K562 (cell line): ENCODE data around the gene TP73. TPM values are rescaled to one million over a fixed set of nuclear protein-coding genes. Genes with fewer than 3 reads are reported as not detected.

Experiments
- CSDE1 ChIP-seq, 2 experiments: fragments of 450-650 bp; IDR thresholded peaks; 2 replicates each; pipeline ENCODE4 v1.6.1; 2016; ENCODE audit warnings: mild to moderate bottlenecking in 1 of 2
- DMBX1 ChIP-seq: fragments of 250-450 bp; sonication (Bioruptor Pico); IDR thresholded peaks from 2 replicates; pipeline ENCODE4 v1.8.0; 2022; ENCODE audit warnings: inconsistent platforms, mild to moderate bottlenecking, moderate library complexity, borderline replicate concordance
- JUNB ChIP-seq: fragments of 450-650 bp; formaldehyde crosslinking; conservative IDR thresholded peaks from 2 replicates; pipeline ENCODE4 v1.4.0; 2020; ENCODE audit warnings: mild to moderate bottlenecking
- MYBL2 ChIP-seq, 2 experiments: fragments of 450-650 bp in 1 of 2; sonication (generic) in 1 of 2; formaldehyde crosslinking in 1 of 2; IDR thresholded peaks; 2 replicates each; pipeline versions ENCODE4 v1.6.1 to v1.8.1; 2017 to 2022; ENCODE audit warnings: borderline replicate concordance in 1 of 2, inconsistent platforms in 1 of 2, low read depth in 1 of 2, mild to moderate bottlenecking in 1 of 2, missing genetic modification reagents in 1 of 2, moderate library complexity in 1 of 2
- TAF9B ChIP-seq: fragments of 450-650 bp; IDR thresholded peaks from 2 replicates; pipeline ENCODE4 v1.6.1; 2018; ENCODE audit warnings: mild to moderate bottlenecking; ENCODE audit not compliant: partially characterized antibody
- ZNF780A ChIP-seq: fragments of 250-450 bp; sonication (Bioruptor Pico); IDR thresholded peaks from 2 replicates; pipeline ENCODE4 v1.5.0; 2021; ENCODE audit warnings: mild to moderate bottlenecking
- polyA plus RNA-seq, 8 experiments: library from polyadenylated mRNA; depleted of rRNA in 4 of 8; stranded (reverse) in 5 of 8; unstranded in 3 of 8; fragments of >200 nt; fragmentation: Nextera tagmentation in 2 of 8; fragmentation: Illumina TruSeq in 1 of 8; extraction: Ambion mirVana in 2 of 8; extraction: Trizol in 1 of 8; gene quantifications; 2 replicates each; pipeline versions ENCODE4 v1.2.1 to v1.2.3, GENCODE V29; 2011 to 2014; ENCODE audit warnings: inconsistent platforms in 1 of 8, missing spikeins in 1 of 8
- total RNA-seq, 7 experiments: library from RNA; depleted of rRNA in 6 of 7; stranded (reverse); fragments of >200 nt in 6 of 7; fragmentation: Illumina TruSeq in 2 of 7; extraction: Trizol in 2 of 7; gene quantifications; 2 replicates each; pipeline versions ENCODE4 v1.2.1 to v1.2.3, GENCODE V29; 2011 to 2021; ENCODE audit warnings: low replicate concordance in 1 of 7
- TF ChIP-seq, protein P1 (sequence below): sonication (generic); formaldehyde crosslinking; IDR thresholded peaks from 2 replicates; pipeline ENCODE4 v1.8.0; 2023; ENCODE audit warnings: missing genetic modification reagents, mild to moderate bottlenecking, borderline replicate concordance
- TF ChIP-seq, protein P2 (sequence below): fragments of 250-450 bp; sonication (Bioruptor Pico); IDR thresholded peaks from 2 replicates; pipeline ENCODE4 v1.4.0; 2020
- TF ChIP-seq, protein P3 (sequence below): sonication (generic); formaldehyde crosslinking; IDR thresholded peaks from 2 replicates; pipeline ENCODE4 v1.5.0; 2020; ENCODE audit warnings: missing genetic modification reagents
- TF ChIP-seq, protein P4 (sequence below): fragments of 250-450 bp; sonication (Bioruptor Pico); IDR thresholded peaks from 2 replicates; pipeline ENCODE4 v1.4.0; 2020

Gene TP73
- total and polyA plus RNA-seq, 9 of the 15 experiments (the other 6 are each of a cell fraction or from before 2014, with no cell fraction given) = 0.07 to 1.6 (median 0.40) TPM; not detected in 2

DNA sequence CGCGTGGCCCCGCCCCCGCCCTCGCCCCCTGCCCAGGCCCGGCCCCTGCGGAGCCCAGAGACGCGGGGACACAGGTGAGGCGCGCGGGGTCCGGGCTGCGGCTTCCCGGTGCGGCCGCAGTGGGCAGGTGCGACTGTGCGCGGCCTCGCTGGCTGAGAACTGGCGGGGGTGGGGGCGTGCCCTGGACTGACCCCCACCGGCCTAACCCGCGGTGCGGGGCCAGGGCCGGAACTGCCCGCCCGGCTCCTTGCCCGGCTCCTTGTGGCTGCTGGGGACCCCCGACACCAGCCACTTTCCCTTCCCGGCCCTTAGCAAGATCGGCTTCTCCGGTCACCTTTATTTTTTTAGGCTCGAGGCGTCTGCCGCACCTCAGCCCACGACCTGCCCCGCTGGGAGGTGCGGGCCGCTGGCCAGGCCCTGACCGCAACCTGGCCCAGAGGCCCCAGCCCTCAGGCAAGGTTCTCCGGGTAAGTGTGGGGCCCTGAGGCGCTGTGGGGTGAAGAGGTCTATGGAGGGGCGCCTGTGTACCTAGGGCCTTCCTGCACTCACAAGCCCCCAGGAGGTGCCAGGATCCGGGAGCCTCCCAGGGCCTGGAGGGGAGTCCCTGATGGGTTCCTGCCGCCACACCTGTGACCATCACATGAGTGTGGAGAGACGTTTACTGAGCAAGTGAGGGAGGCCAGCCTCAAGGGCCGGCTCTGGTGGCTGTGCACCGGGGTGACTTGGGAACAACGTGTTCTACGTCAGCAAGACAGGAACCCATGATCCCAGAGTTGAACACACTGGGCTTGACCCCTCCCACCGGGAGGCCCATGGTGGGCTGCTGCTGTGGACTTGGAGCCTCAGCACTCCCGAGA is 120.6 kb downstream of the TP73 start, which contains the start of gene SMIM1 (continued):
- TF ChIP-seq, protein P1, sequence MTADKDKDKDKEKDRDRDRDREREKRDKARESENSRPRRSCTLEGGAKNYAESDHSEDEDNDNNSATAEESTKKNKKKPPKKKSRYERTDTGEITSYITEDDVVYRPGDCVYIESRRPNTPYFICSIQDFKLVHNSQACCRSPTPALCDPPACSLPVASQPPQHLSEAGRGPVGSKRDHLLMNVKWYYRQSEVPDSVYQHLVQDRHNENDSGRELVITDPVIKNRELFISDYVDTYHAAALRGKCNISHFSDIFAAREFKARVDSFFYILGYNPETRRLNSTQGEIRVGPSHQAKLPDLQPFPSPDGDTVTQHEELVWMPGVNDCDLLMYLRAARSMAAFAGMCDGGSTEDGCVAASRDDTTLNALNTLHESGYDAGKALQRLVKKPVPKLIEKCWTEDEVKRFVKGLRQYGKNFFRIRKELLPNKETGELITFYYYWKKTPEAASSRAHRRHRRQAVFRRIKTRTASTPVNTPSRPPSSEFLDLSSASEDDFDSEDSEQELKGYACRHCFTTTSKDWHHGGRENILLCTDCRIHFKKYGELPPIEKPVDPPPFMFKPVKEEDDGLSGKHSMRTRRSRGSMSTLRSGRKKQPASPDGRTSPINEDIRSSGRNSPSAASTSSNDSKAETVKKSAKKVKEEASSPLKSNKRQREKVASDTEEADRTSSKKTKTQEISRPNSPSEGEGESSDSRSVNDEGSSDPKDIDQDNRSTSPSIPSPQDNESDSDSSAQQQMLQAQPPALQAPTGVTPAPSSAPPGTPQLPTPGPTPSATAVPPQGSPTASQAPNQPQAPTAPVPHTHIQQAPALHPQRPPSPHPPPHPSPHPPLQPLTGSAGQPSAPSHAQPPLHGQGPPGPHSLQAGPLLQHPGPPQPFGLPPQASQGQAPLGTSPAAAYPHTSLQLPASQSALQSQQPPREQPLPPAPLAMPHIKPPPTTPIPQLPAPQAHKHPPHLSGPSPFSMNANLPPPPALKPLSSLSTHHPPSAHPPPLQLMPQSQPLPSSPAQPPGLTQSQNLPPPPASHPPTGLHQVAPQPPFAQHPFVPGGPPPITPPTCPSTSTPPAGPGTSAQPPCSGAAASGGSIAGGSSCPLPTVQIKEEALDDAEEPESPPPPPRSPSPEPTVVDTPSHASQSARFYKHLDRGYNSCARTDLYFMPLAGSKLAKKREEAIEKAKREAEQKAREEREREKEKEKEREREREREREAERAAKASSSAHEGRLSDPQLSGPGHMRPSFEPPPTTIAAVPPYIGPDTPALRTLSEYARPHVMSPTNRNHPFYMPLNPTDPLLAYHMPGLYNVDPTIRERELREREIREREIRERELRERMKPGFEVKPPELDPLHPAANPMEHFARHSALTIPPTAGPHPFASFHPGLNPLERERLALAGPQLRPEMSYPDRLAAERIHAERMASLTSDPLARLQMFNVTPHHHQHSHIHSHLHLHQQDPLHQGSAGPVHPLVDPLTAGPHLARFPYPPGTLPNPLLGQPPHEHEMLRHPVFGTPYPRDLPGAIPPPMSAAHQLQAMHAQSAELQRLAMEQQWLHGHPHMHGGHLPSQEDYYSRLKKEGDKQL (CRISPR knock-in tag) = no peak
- TF ChIP-seq ZNF780A (CRISPR knock-in tag) (no peak), JUNB (CRISPR knock-in tag) (no peak), CSDE1 (IDR thresholded peaks at IDR 0.05) (no peak), TAF9B (no peak), DMBX1 (CRISPR knock-in tag) (no peak), MYBL2 (IDR thresholded peaks at IDR 0.05; ENCODE audit: low read depth) (no peak), MYBL2 (CRISPR knock-in tag; IDR thresholded peaks at IDR 0.05; ENCODE audit: borderline replicate concordance) (no peak)
- TF ChIP-seq, protein P2, sequence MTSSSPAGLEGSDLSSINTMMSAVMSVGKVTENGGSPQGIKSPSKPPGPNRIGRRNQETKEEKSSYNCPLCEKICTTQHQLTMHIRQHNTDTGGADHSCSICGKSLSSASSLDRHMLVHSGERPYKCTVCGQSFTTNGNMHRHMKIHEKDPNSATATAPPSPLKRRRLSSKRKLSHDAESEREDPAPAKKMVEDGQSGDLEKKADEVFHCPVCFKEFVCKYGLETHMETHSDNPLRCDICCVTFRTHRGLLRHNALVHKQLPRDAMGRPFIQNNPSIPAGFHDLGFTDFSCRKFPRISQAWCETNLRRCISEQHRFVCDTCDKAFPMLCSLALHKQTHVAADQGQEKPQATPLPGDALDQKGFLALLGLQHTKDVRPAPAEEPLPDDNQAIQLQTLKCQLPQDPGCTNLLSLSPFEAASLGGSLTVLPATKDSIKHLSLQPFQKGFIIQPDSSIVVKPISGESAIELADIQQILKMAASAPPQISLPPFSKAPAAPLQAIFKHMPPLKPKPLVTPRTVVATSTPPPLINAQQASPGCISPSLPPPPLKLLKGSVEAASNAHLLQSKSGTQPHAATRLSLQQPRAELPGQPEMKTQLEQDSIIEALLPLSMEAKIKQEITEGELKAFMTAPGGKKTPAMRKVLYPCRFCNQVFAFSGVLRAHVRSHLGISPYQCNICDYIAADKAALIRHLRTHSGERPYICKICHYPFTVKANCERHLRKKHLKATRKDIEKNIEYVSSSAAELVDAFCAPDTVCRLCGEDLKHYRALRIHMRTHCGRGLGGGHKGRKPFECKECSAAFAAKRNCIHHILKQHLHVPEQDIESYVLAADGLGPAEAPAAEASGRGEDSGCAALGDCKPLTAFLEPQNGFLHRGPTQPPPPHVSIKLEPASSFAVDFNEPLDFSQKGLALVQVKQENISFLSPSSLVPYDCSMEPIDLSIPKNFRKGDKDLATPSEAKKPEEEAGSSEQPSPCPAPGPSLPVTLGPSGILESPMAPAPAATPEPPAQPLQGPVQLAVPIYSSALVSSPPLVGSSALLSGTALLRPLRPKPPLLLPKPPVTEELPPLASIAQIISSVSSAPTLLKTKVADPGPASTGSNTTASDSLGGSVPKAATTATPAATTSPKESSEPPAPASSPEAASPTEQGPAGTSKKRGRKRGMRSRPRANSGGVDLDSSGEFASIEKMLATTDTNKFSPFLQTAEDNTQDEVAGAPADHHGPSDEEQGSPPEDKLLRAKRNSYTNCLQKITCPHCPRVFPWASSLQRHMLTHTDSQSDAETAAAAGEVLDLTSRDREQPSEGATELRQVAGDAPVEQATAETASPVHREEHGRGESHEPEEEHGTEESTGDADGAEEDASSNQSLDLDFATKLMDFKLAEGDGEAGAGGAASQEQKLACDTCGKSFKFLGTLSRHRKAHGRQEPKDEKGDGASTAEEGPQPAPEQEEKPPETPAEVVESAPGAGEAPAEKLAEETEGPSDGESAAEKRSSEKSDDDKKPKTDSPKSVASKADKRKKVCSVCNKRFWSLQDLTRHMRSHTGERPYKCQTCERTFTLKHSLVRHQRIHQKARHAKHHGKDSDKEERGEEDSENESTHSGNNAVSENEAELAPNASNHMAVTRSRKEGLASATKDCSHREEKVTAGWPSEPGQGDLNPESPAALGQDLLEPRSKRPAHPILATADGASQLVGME = 0 out of 2 replicates have a peak, but pooled peaks have one; percentile 43
- TF ChIP-seq, protein P3, sequence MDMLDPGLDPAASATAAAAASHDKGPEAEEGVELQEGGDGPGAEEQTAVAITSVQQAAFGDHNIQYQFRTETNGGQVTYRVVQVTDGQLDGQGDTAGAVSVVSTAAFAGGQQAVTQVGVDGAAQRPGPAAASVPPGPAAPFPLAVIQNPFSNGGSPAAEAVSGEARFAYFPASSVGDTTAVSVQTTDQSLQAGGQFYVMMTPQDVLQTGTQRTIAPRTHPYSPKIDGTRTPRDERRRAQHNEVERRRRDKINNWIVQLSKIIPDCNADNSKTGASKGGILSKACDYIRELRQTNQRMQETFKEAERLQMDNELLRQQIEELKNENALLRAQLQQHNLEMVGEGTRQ (CRISPR knock-in tag) = no peak
- TF ChIP-seq, protein P4, sequence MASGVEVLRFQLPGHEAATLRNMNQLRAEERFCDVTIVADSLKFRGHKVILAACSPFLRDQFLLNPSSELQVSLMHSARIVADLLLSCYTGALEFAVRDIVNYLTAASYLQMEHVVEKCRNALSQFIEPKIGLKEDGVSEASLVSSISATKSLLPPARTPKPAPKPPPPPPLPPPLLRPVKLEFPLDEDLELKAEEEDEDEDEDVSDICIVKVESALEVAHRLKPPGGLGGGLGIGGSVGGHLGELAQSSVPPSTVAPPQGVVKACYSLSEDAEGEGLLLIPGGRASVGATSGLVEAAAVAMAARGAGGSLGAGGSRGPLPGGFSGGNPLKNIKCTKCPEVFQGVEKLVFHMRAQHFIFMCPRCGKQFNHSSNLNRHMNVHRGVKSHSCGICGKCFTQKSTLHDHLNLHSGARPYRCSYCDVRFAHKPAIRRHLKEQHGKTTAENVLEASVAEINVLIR (CRISPR knock-in tag) = peak; percentile 53; the same call in 1 of the 2 replicates
